HEK293 (cell line): ENCODE data around the gene SMIM26.

Experiments
- CTCF ChIA-PET: fragments of 350-600 bp; formaldehyde crosslinking; extraction: SDS; loops from one replicate; lab custom pipeline; 2021; ENCODE audit warnings: antibody characterized with exemption; lab: Yijun Ruan, JAX
- POLR2A ChIA-PET: fragments of 300-600 bp; formaldehyde crosslinking; extraction: SDS; loops from one replicate; lab custom pipeline; 2020; ENCODE audit warnings: antibody characterized with exemption, inconsistent platforms; lab: Yijun Ruan, JAX
- H3K27ac ChIP-seq: fragments of 200-500 bp; sonication (Bioruptor generic); 2 replicates; pipeline ENCODE4 v1.5.1; 2014; ENCODE audit warnings: low read depth, low read length, control low read depth, inconsistent platforms; ENCODE audit errors: extremely low read depth
- H3K36me3 ChIP-seq, 2 experiments: fragments of 200-500 bp in 1 of 2; sonication (Bioruptor generic) in 1 of 2; 1 replicate in 1 of 2; 2 replicates in 1 of 2; pipeline ENCODE4 v1.5.1; 2014 to 2017; ENCODE audit warnings: inconsistent platforms in 2 of 2, low read length in 2 of 2; ENCODE audit not compliant: control insufficient read depth in 2 of 2, insufficient read depth in 1 of 2
- H3K4me1 ChIP-seq: fragments of 200-500 bp; sonication (Bioruptor generic); 2 replicates; pipeline ENCODE4 v1.5.1; 2014; ENCODE audit warnings: mild to moderate bottlenecking, low read length, inconsistent platforms; ENCODE audit not compliant: control insufficient read depth, insufficient read depth
- H3K4me3 ChIP-seq: 2 replicates; pipeline ENCODE4 v1.5.1; 2011; ENCODE audit warnings: low read depth, mild to moderate bottlenecking, control low read depth, low read length, moderate library complexity
- H3K9me3 ChIP-seq: fragments of 200-500 bp; sonication (Bioruptor generic); 2 replicates; pipeline ENCODE4 v1.5.1; 2014; ENCODE audit warnings: low read depth, low read length, inconsistent platforms; ENCODE audit not compliant: control insufficient read depth, insufficient read depth
- BCL11A ChIP-seq: fragments of 450-650 bp; formaldehyde crosslinking; IDR thresholded peaks from 2 replicates; pipeline ENCODE4 v1.5.1; 2016; ENCODE audit warnings: low read depth, missing biosample characterization, missing genetic modification characterization
- IKZF3 ChIP-seq: fragments of 450-650 bp; IDR thresholded peaks from 2 replicates; pipeline ENCODE4 v1.5.0; 2018; ENCODE audit warnings: missing biosample characterization, mild to moderate bottlenecking, missing genetic modification characterization, moderate library complexity
- KLF17 ChIP-seq: fragments of 450-650 bp; formaldehyde crosslinking; IDR thresholded peaks from 2 replicates; pipeline ENCODE4 v1.5.1; 2016; ENCODE audit warnings: missing biosample characterization, missing genetic modification characterization
- KLF7 ChIP-seq: fragments of 450-650 bp; formaldehyde crosslinking; IDR thresholded peaks from 2 replicates; pipeline ENCODE4 v1.5.1; 2016; ENCODE audit warnings: missing biosample characterization, missing genetic modification characterization, borderline replicate concordance
- SCRT2 ChIP-seq: fragments of 450-650 bp; formaldehyde crosslinking; IDR thresholded peaks from 2 replicates; pipeline ENCODE4 v1.5.1; 2016; ENCODE audit warnings: missing biosample characterization, missing genetic modification characterization
- SP2 ChIP-seq: fragments of 450-650 bp; formaldehyde crosslinking; IDR thresholded peaks from 2 replicates; pipeline ENCODE4 v1.5.1; 2016; ENCODE audit warnings: missing biosample characterization, missing genetic modification characterization
- SP3 ChIP-seq: fragments of 450-650 bp; formaldehyde crosslinking; IDR thresholded peaks from 2 replicates; pipeline ENCODE4 v1.5.1; 2016; ENCODE audit warnings: missing biosample characterization, missing genetic modification characterization
- TRIM28 ChIP-seq: IDR thresholded peaks from 2 replicates; pipeline ENCODE4 v1.6.1; 2011; ENCODE audit warnings: low read length, control low read depth, borderline replicate concordance
- ZBTB11 ChIP-seq: fragments of 450-650 bp; formaldehyde crosslinking; conservative IDR thresholded peaks from 2 replicates; pipeline ENCODE4 v1.5.1; 2016; ENCODE audit warnings: low read depth, missing biosample characterization, missing genetic modification characterization
- ZBTB20 ChIP-seq: fragments of 450-650 bp; formaldehyde crosslinking; IDR thresholded peaks from 2 replicates; pipeline ENCODE4 v1.5.1; 2016; ENCODE audit warnings: missing biosample characterization, missing genetic modification characterization
- ZBTB26 ChIP-seq: fragments of 450-650 bp; formaldehyde crosslinking; optimal IDR thresholded peaks from 2 replicates; pipeline ENCODE3; 2016; ENCODE audit warnings: missing biosample characterization, mild to moderate bottlenecking, missing genetic modification characterization
- ZBTB44 ChIP-seq: fragments of 450-650 bp; IDR thresholded peaks from 2 replicates; pipeline ENCODE4 v1.5.1; 2018; ENCODE audit warnings: missing biosample characterization, mild to moderate bottlenecking, missing genetic modification characterization
- ZBTB8A ChIP-seq: fragments of 450-650 bp; formaldehyde crosslinking; IDR thresholded peaks from 2 replicates; pipeline ENCODE4 v1.5.1; 2016; ENCODE audit warnings: missing biosample characterization, missing genetic modification characterization
- ZFHX2 ChIP-seq: fragments of 450-650 bp; formaldehyde crosslinking; conservative IDR thresholded peaks from 2 replicates; pipeline ENCODE4 v1.5.1; 2016; ENCODE audit warnings: missing biosample characterization, missing genetic modification characterization
- ZNF24 ChIP-seq: fragments of 450-650 bp; formaldehyde crosslinking; IDR thresholded peaks from 2 replicates; pipeline ENCODE4 v1.5.1; 2016; ENCODE audit warnings: missing biosample characterization, missing genetic modification characterization
- ZNF335 ChIP-seq: fragments of 450-650 bp; formaldehyde crosslinking; conservative IDR thresholded peaks from 2 replicates; pipeline ENCODE4 v1.5.1; 2016; ENCODE audit warnings: missing biosample characterization, missing genetic modification characterization
- ZNF37A ChIP-seq: fragments of 450-650 bp; IDR thresholded peaks from 2 replicates; pipeline ENCODE4 v1.5.1; 2018; ENCODE audit warnings: missing biosample characterization, missing genetic modification characterization
- ZNF449 ChIP-seq: fragments of 450-650 bp; formaldehyde crosslinking; IDR thresholded peaks from 2 replicates; pipeline ENCODE4 v1.5.1; 2017; ENCODE audit warnings: missing biosample characterization, mild to moderate bottlenecking, missing genetic modification characterization, moderate library complexity
- ZNF518A ChIP-seq: fragments of 450-650 bp; formaldehyde crosslinking; conservative IDR thresholded peaks from 2 replicates; pipeline ENCODE4 v1.5.1; 2016; ENCODE audit warnings: low read depth, missing biosample characterization, missing genetic modification characterization
- ZNF621 ChIP-seq: fragments of 450-650 bp; formaldehyde crosslinking; IDR thresholded peaks from 2 replicates; pipeline ENCODE4 v1.5.1; 2017; ENCODE audit warnings: missing biosample characterization, missing genetic modification characterization

SMIM26 gene

GRCh38 chr20:18585134-18585533, 17.9 kb downstream of the SMIM26 start (continued):
- TF ChIP-seq ZNF518A (tag by site-specific recombination) (peak; percentile 52; the same call in 1 of the 2 replicates), ZNF24 (tag by site-specific recombination) (no peak), TRIM28 (no peak), SCRT2 (peak; percentile 98)

GRCh38 chr20:18587665-18588573, 20.7 kb downstream of the SMIM26 start, which contains the start of gene DTD1:
Gene DTD1, plus strand, starts transcription at chr20:18588054. Its CDS starts 19 bp downstream, at chr20:18588073.
- POLR2A ChIA-PET, result no interaction called here
- CTCF ChIA-PET, result interaction anchor here (0.6 to 1.6 kb wide), 7 partner anchors 12 to 1437 kb away, joined by 3 to 5 read pairs (median 3); no protein-coding TSS in a partner anchor
- H3K9me3 ChIP-seq, result no peaks in the 10 kb centered on the region
- H3K27ac ChIP-seq, result peak within 1 kb of the TSS; percentile 32; the same call in 1 of the 2 replicates
- peak within 1 kb of the TSS; percentile 85 for H3K4me3 ChIP-seq
- H3K4me1 ChIP-seq, result no peaks in the 10 kb centered on the region
- no peaks in the 10 kb centered on the region for H3K36me3 ChIP-seq
- 0 out of 2 replicates have a peak, but pooled peaks have one; percentile 9 for TF ChIP-seq BCL11A
- TF ChIP-seq ZBTB44 (tag by site-specific recombination), result peak; percentile 36; the same call in 1 of the 2 replicates
- peak; percentile 77 for TF ChIP-seq ZBTB26 (tag by site-specific recombination)
- TF ChIP-seq ZNF335, result peak; percentile 88
- no peak for TF ChIP-seq ZNF621 (tag by site-specific recombination)
- TF ChIP-seq KLF7 (tag by site-specific recombination), result peak; percentile 45; the same call in 1 of the 2 replicates
- peak; percentile 52; the same call in 1 of the 2 replicates for TF ChIP-seq IKZF3 (tag by site-specific recombination)
- TF ChIP-seq ZBTB20 (tag by site-specific recombination), result peak; percentile 32; the same call in 1 of the 2 replicates
- TF ChIP-seq SCRT2, result peak; percentile 97
- peak; percentile 87 for TF ChIP-seq SP2 (tag by site-specific recombination)
- TF ChIP-seq ZNF37A (tag by site-specific recombination), result 0 out of 2 replicates have a peak, but pooled peaks have one; percentile 34
- TF ChIP-seq ZBTB8A (tag by site-specific recombination), result peak; percentile 81
- peak; percentile 95 for TF ChIP-seq SP3 (tag by site-specific recombination)
- peak; percentile 98 for TF ChIP-seq ZNF449 (tag by site-specific recombination)
- TF ChIP-seq KLF17 (tag by site-specific recombination), result peak; percentile 53; the same call in 1 of the 2 replicates
- peak; percentile 98 for TF ChIP-seq ZFHX2
- TF ChIP-seq ZBTB11 (tag by site-specific recombination), result peak; percentile 98
